Esophagus (tissue), 2 donors: ENCODE measurements around the gene AGAP1. TPM values are rescaled to one million over a fixed set of nuclear protein-coding genes. Genes with fewer than 3 reads are reported as not detected.

ENCODE experiments used
- H3K27ac ChIP-seq, 2 donors: one replicate each; pipeline ENCODE4 v1.5.1; 2013; ENCODE audit warnings: low read depth in 2 of 2, mild to moderate bottlenecking in 2 of 2, inconsistent platforms in 1 of 2, low read length in 1 of 2, moderate library complexity in 1 of 2
- H3K27me3 ChIP-seq, 2 donors: one replicate each; pipeline ENCODE4 v1.6.1; 2013; ENCODE audit warnings: low read length in 2 of 2, control low read depth in 1 of 2, mild to moderate bottlenecking in 1 of 2; ENCODE audit not compliant: insufficient read depth in 2 of 2, control insufficient read depth in 1 of 2
- H3K36me3 ChIP-seq, 2 donors: one replicate each; pipeline ENCODE4 v1.6.1; 2013; ENCODE audit warnings: low read length in 1 of 2; ENCODE audit not compliant: control insufficient read depth in 2 of 2, insufficient read depth in 2 of 2
- H3K4me1 ChIP-seq, 2 donors: one replicate each; pipeline ENCODE4 v1.6.1; 2013; ENCODE audit warnings: low read length in 1 of 2; ENCODE audit not compliant: control insufficient read depth in 2 of 2, insufficient read depth in 2 of 2
- H3K4me3 ChIP-seq, 2 donors: one replicate each; pipeline ENCODE4 v1.5.1; 2013; ENCODE audit warnings: low read length in 2 of 2, mild to moderate bottlenecking in 2 of 2, low read depth in 1 of 2, moderate library complexity in 1 of 2
- H3K9me3 ChIP-seq, 2 donors: one replicate each; pipeline ENCODE4 v1.6.1; 2013; ENCODE audit warnings: mild to moderate bottlenecking in 2 of 2, low read depth in 1 of 2, low read length in 1 of 2, moderate library complexity in 1 of 2; ENCODE audit not compliant: control insufficient read depth in 2 of 2, insufficient read depth in 1 of 2
- WGBS, 2 donors: extraction: QIAGEN DNeasy Blood & Tissue Kit; methylation state at CpG; one replicate each; pipeline ENCODE4 v1.1.7; 2013; 5-methylcytosine and 5-hydroxymethylcytosine counted together
- polyA plus RNA-seq, 2 donors: library from polyadenylated mRNA; stranded (reverse); fragments of 200-250 nt; gene quantifications; one replicate each; pipeline ENCODE4 v1.2.3, GENCODE V29; 2013
- donor health status: healthy with polysubstance abuse.
- donor health status: Bipolar disorder and iron deficiency.

AGAP1 gene
- polyA plus RNA-seq, 2 donors, result 4.9 TPM

DNA sequence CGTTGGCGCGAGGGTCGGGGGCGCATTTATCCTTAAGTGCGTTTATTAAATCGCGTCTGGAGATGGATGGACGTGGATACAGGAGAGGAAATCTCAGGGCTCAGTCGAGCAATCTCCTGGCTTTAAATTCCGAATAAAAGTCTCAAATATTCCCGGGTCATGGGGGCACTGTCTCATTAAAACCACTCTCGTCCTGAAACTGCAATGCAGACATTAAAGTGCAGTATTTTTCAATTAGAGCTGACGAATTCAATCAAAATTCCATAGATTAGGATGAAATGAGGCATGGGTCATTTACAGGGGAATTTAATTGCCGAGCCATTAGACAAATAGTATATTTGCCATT is 685.0 kb downstream of the AGAP1 start:
- Histone ChIP-seq H3K27ac (no peak overlapping the region), H3K9me3 (no peaks in the 10 kb centered on the region), H3K27me3 (peaks cover 3 to 14% of the 10 kb centered on the region in 2 donors), H3K4me3 (no peak overlapping the region), H3K36me3 (no peaks in the 10 kb centered on the region), H3K4me1 (peaks cover 0 to 4% of the 10 kb centered on the region in 2 donors)
- 5 to 6% methylated on average over 15 of the region's 15 CpGs for WGBS, 2 donors

DNA sequence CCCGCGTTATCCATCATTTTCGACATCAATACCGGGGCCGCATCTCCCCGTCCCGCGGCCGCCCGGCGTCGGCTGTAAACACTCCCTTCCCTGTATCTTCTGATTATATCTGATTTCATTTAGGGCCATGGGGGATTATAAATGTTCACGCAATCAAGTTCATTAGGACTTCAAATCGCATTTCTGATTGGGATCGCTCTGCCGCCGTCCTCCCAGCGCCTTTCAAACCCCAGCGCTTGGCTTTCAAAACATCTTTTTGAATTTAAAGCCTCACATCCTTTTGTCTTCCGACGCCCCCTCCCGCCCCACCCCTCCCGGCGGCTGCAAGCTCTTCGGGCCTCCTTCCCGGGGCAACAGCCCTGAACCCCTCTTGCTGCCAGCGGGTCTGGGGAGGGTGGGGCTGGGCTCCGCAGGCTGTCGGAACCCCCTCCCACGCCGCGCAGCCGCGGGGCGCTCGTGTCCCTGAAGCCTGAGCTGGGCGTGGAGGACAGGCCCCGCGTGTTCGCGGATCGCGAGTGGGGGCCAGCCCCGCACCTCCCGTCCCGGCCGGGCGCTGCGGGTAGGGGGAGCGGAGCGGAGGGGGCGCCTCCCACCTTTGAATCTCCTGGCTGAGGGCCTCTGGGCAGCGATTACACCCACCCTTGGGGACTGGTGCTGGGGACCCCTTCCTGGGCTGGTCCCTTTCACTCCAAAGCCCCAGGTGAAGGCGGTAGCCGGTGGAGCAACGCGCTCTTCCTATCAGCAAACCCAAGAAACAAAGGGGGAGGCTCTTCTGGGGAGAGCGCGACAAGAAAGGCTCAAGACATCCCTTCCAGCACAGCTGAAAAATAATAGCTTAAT is 685.6 kb downstream of the AGAP1 start:
- Histone ChIP-seq H3K4me3 (no peak overlapping the region), H3K27ac (no peak overlapping the region)
- 7% methylated on average over 59 of the region's 59 CpGs for WGBS, 2 donors

DNA sequence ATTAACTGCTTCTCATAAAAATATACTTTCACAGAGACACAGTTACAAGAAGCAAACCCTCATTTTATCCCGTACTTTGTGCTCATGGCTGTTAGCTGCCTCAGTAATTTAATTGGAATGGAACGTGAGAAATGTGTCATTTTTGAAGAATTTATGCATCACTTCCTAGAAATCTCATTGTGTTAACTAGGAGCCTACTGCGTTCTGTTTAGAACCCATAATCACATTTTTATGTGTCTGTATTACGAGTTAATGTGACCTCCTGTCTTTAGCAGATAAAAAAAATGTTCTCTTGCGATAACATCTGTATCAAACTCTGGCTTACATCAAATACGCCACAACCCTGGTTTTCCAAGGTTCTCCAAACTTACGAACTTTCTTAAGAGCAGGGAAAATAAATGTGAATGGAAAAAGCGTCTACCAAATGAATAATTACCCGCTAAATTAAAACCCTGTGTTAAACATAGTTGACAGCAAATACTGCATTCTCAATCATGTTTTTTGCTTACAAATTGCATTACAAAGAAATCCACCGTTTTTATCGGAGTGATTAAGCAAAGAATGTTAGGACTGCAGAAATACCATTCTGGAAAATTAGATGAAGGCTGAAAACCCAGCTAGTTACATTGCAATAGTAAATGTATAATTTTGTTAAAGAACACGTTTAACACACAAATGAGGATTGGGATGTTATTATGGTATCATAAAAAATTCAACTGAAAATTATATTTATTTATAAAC is 686.4 kb downstream of the AGAP1 start:
- H3K27me3 ChIP-seq, result peaks cover 3 to 12% of the 10 kb centered on the region in 2 donors
- H3K4me1 ChIP-seq, result peaks cover 0 to 4% of the 10 kb centered on the region in 2 donors
- WGBS, 2 donors, result 21 to 25% methylated on average over 12 of the region's 12 CpGs
- no peak overlapping the region for H3K27ac ChIP-seq
- peaks cover 0 to 6% of the 10 kb centered on the region in 2 donors for H3K9me3 ChIP-seq
- no peaks in the 10 kb centered on the region for H3K36me3 ChIP-seq
- no peak overlapping the region for H3K4me3 ChIP-seq

More for the DNA sequence above, 685.6 kb downstream of the AGAP1 start:
- no peaks in the 10 kb centered on the region for H3K36me3 ChIP-seq
- no peaks in the 10 kb centered on the region for H3K9me3 ChIP-seq
- peaks cover 3 to 12% of the 10 kb centered on the region in 2 donors for H3K27me3 ChIP-seq
- H3K4me1 ChIP-seq, result peaks cover 0 to 4% of the 10 kb centered on the region in 2 donors

DNA sequence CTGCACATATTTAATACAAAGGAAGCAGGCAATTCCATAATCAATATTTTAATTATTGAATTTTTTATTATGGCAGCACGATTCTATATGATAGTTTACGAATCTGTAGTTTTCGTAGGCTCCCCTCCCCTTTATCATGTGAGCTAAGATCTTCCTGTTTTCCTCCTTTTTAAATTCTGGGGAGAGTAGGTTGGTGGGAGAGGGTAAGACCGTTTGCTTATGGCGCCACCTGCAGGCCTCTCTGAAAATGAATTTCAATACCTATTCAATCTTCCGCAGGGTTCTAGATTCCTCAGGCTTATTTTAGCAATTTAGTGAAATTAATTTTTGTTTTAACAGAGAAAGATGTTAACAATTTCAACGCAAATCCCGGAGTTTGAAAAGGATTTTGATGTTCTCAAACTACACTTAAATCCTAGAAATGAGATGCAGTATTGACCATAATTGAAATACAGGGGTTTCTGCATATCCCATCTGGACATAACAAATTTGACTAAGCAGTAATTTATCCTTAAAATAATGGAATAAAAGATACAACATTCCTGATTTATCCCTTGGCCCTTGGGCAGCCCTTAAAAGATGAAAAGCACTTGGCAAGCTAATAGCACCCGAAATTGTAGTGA is 687.1 kb downstream of the AGAP1 start:
- H3K4me3 ChIP-seq, result no peak overlapping the region
- H3K9me3 ChIP-seq, result peaks cover 0 to 6% of the 10 kb centered on the region in 2 donors
- WGBS, 2 donors, result 21 to 23% methylated on average over 9 of the region's 9 CpGs
- H3K4me1 ChIP-seq, result peaks cover 0 to 4% of the 10 kb centered on the region in 2 donors
- no peak overlapping the region for H3K27ac ChIP-seq
- H3K36me3 ChIP-seq, result no peaks in the 10 kb centered on the region
- peaks cover 3 to 12% of the 10 kb centered on the region in 2 donors for H3K27me3 ChIP-seq
